Activated CD4-positive, alpha-beta T cell treated with anti-CD3 and anti-CD28 coated beads for 4 hours (primary cell): ENCODE results near the gene FGD2.
"Not testable (repeated sequence)": the region's sequence is repeated elsewhere in the genome, so short reads cannot be mapped to it uniquely, and the experiment has no call there.

ENCODE experiments used
- DNase-seq, 2 donors: peaks; one replicate each; pipeline ENCODE4 v3.0.0-alpha.2; 2020

FGD2 gene

GRCh38 chr6:37020812-37021211, 15.4 kb downstream of the FGD2 start:
- no peak for DNase-seq

- peak; percentile 74 to 78 for DNase-seq
Observed at GRCh38 chr6:37021356-37022129, 16.1 kb downstream of the FGD2 start.

GRCh38 chr6:37022135-37022863, 16.8 kb downstream of the FGD2 start:
- no peak for DNase-seq

GRCh38 chr6:37024656-37025337, 19.3 kb downstream of the FGD2 start:
- peak; percentile 33 to 35 for DNase-seq

GRCh38 chr6:37025621-37026466, 20.4 kb downstream of the FGD2 start:
- DNase-seq: no peak

- no peak for DNase-seq
Observed at GRCh38 chr6:37027036-37027720, 21.7 kb downstream of the FGD2 start.

GRCh38 chr6:37027811-37028469, 22.5 kb downstream of the FGD2 start:
- DNase-seq: no peak

GRCh38 chr6:37029249-37029971, 24.0 kb downstream of the FGD2 start:
- peak; percentile 33 to 35 for DNase-seq

GRCh38 chr6:37030599-37030998, 25.1 kb downstream of the FGD2 start:
- no peak for DNase-seq

- DNase-seq: no peak
Observed at GRCh38 chr6:37032239-37032638, 26.8 kb downstream of the FGD2 start.

GRCh38 chr6:37033255-37033654, 27.8 kb downstream of the FGD2 start:
- DNase-seq: peak in 1 of 2 donors; percentile 33

- DNase-seq: no peak
Observed at GRCh38 chr6:37033819-37034795, 28.7 kb downstream of the FGD2 start.

GRCh38 chr6:37036146-37036545, 30.7 kb downstream of the FGD2 start:
- DNase-seq: no peak

- DNase-seq: no peak
Observed at GRCh38 chr6:37038292-37039198, 33.1 kb downstream of the FGD2 start.

- no peak for DNase-seq
Observed at GRCh38 chr6:37039958-37040357, 34.5 kb downstream of the FGD2 start.

GRCh38 chr6:37041521-37041920, 36.1 kb downstream of the FGD2 start:
- DNase-seq: no peak

GRCh38 chr6:37042150-37042549, 36.7 kb downstream of the FGD2 start:
- no peak for DNase-seq

GRCh38 chr6:37043091-37043490, 37.6 kb downstream of the FGD2 start:
- not testable (repeated sequence) for DNase-seq

- no peak for DNase-seq
Observed at GRCh38 chr6:37047346-37047688, 41.9 kb downstream of the FGD2 start.
